ENCODE results near the gene SEMA4B.

GRCh38 chr15:90212221-90213098 is 11.3 kb downstream of the SEMA4B start:
- no peak for TF ChIP-seq CTCF (conservative IDR thresholded peaks at IDR 0.05; ENCODE audit: low read length)
- no peak for TF ChIP-seq EZH2phosphoT487 (IDR thresholded peaks at IDR 0.05; ENCODE audit: borderline replicate concordance)

All from Loucy (cell line).